HCT116 (cell line): Measurements from ENCODE around the gene EFCAB13. TPM values are rescaled to one million over a fixed set of nuclear protein-coding genes. Genes with fewer than 3 reads are reported as not detected.
"Not testable (repeated sequence)": the region's sequence is repeated elsewhere in the genome, so short reads cannot be mapped to it uniquely, and the experiment has no call there.

Experiments
- ATAC-seq: fragments of 200-7000 bp; cut with Tn5 transposase; 2 replicates; pipeline ENCODE4 v1.9.1; 2020; ENCODE audit warnings: mild to moderate bottlenecking, moderate library complexity
- BruUV-seq: library from RNA; stranded (reverse); fragments of 400-500 nt; replicated peaks from 2 replicates; lab custom pipeline; 2021; lab: Mats Ljungman, UMichigan
- CTCF ChIA-PET: fragments of 300-600 bp; sonication (Branson Sonifier 250); formaldehyde crosslinking; loops from one replicate; lab custom pipeline; 2021; ENCODE audit warnings: antibody characterized with exemption; lab: Charles Lee
- POLR2A ChIA-PET: fragments of 300-600, 350-600 bp; sonication (Branson Sonifier 250); formaldehyde crosslinking; loops from one replicate; lab custom pipeline; 2021; ENCODE audit warnings: antibody characterized with exemption; lab: Charles Lee
- RAD21 ChIA-PET, 2 experiments: fragments of 300-600 bp; sonication (Branson Sonifier 250); formaldehyde crosslinking; loops; one replicate each; lab custom pipeline; 2023; ENCODE audit warnings: low total read pairs in 2 of 2; ENCODE audit not compliant: uncharacterized antibody in 2 of 2, unreplicated experiment in 2 of 2, low non-redundant PET in 1 of 2; lab: Charles Lee
- DNase-seq: peaks from one replicate; pipeline ENCODE4 v3.0.0-alpha.2; 2010; ENCODE audit warnings: low read depth, low spot score
- H2AFZ ChIP-seq: fragments of 200-600 bp; shearing (Covaris generic), sonication (generic); 2 replicates; pipeline ENCODE4 v1.6.1; 2017; ENCODE audit warnings: low read depth, mixed run types, mixed read lengths, antibody characterized with exemption, low read length; ENCODE audit not compliant: poor library complexity, severe bottlenecking
- H3K27ac ChIP-seq: 2 replicates; pipeline ENCODE4 v1.5.1; 2012; ENCODE audit warnings: low read depth, low read length
- H3K27me3 ChIP-seq: fragments of 200-600 bp; sonication (generic); 2 replicates; pipeline ENCODE4 v1.6.1; 2016; ENCODE audit warnings: mixed run types, low read length, mixed read lengths; ENCODE audit not compliant: insufficient read depth
- H3K36me3 ChIP-seq, 2 experiments: fragments of 200-500 bp in 1 of 2; fragments of 200-600 bp in 1 of 2; sonication (Bioruptor generic) in 1 of 2; sonication (generic) in 1 of 2; 2 replicates each; pipeline versions ENCODE4 v1.5.1 to v1.6.1; 2014 to 2016; ENCODE audit warnings: low read length in 2 of 2, inconsistent platforms in 1 of 2, mixed read lengths in 1 of 2, mixed run types in 1 of 2; ENCODE audit not compliant: insufficient read depth in 2 of 2, control insufficient read depth in 1 of 2
- H3K4me1 ChIP-seq, 2 experiments: fragments of 200-600 bp in 1 of 2; sonication (generic) in 1 of 2; 2 replicates each; pipeline versions ENCODE4 v1.5.1 to v1.6.1; 2012 to 2017; ENCODE audit warnings: low read length in 2 of 2, inconsistent platforms in 1 of 2, mild to moderate bottlenecking in 1 of 2, mixed read lengths in 1 of 2, mixed run types in 1 of 2, moderate library complexity in 1 of 2; ENCODE audit not compliant: insufficient read depth in 2 of 2, control insufficient read depth in 1 of 2
- H3K4me2 ChIP-seq: fragments of 200-600 bp; sonication (generic); 2 replicates; pipeline ENCODE4 v1.6.1; 2017; ENCODE audit warnings: mixed run types, low read length, mixed read lengths
- H3K4me3 ChIP-seq, 2 experiments: fragments of 200-600 bp in 1 of 2; sonication (generic) in 1 of 2; replicated peaks in 1 of 2; 2 replicates each; pipeline ENCODE4 v1.5.1; 2011 to 2016; ENCODE audit warnings: low read length in 2 of 2, control low read depth in 1 of 2, low read depth in 1 of 2, mild to moderate bottlenecking in 1 of 2, mixed read lengths in 1 of 2, mixed run types in 1 of 2
- H3K79me2 ChIP-seq: fragments of 200-600 bp; sonication (generic); 2 replicates; pipeline ENCODE4 v1.6.1; 2017; ENCODE audit warnings: mild to moderate bottlenecking, mixed run types, low read length, moderate library complexity, mixed read lengths; ENCODE audit not compliant: insufficient read depth
- H3K9ac ChIP-seq: fragments of 200-600 bp; sonication (generic); 2 replicates; pipeline ENCODE4 v1.6.1; 2016; ENCODE audit warnings: low read length, mixed read lengths
- H3K9me2 ChIP-seq: fragments of 200-600 bp; sonication (generic), shearing (Covaris generic); 2 replicates; pipeline ENCODE4 v1.6.1; 2017; ENCODE audit warnings: mixed run types, mild to moderate bottlenecking, moderate library complexity; ENCODE audit not compliant: insufficient read depth
- H3K9me3 ChIP-seq, 2 experiments: fragments of 200-500 bp in 1 of 2; fragments of 200-600 bp in 1 of 2; sonication (Bioruptor generic) in 1 of 2; sonication (generic) in 1 of 2; 2 replicates each; pipeline ENCODE4 v1.6.1; 2014 to 2017; ENCODE audit warnings: low read length in 2 of 2, mixed read lengths in 2 of 2, inconsistent platforms in 1 of 2, low read depth in 1 of 2, mild to moderate bottlenecking in 1 of 2, mixed run types in 1 of 2, moderate library complexity in 1 of 2; ENCODE audit not compliant: control insufficient read depth in 1 of 2, insufficient read depth in 1 of 2
- H4K20me1 ChIP-seq: fragments of 200-600 bp; sonication (generic), shearing (Covaris generic); 2 replicates; pipeline ENCODE4 v1.6.1; 2017; ENCODE audit warnings: mixed run types, mild to moderate bottlenecking, moderate library complexity; ENCODE audit not compliant: insufficient read depth
- CEBPB ChIP-seq: IDR thresholded peaks from 2 replicates; pipeline ENCODE4 v1.6.1; 2012; ENCODE audit warnings: low read depth
- EGR1 ChIP-seq: IDR thresholded peaks from 2 replicates; pipeline ENCODE4 v1.6.1; 2012; ENCODE audit warnings: low read depth
- SIN3A ChIP-seq: IDR thresholded peaks from 2 replicates; pipeline ENCODE4 v1.6.1; 2012; ENCODE audit warnings: low read depth
- SRF ChIP-seq: IDR thresholded peaks from 2 replicates; pipeline ENCODE4 v1.6.1; 2012; ENCODE audit warnings: low read depth
- YY1 ChIP-seq: IDR thresholded peaks from 2 replicates; pipeline ENCODE4 v1.6.1; 2011; ENCODE audit warnings: low read length, low read depth, moderate library complexity, mild to moderate bottlenecking; ENCODE audit not compliant: insufficient replicate concordance; ENCODE audit errors: extremely low read depth
- intact Hi-C: fragments of 100-400 bp; cut with micrococcal nuclease; formaldehyde crosslinking; loops from 2 replicates; pipeline ENCODE4 v1.10.0; 2022
- total RNA-seq: library from RNA; stranded (reverse); gene quantifications from one replicate; pipeline ENCODE4 v1.2.1, GENCODE V29; 2021; ENCODE audit not compliant: unreplicated experiment

Gene EFCAB13
- total RNA-seq, 1 experiment from 2014 or later, result not detected

GRCh38 chr17:47465165-47465564 is 141.4 kb downstream of the EFCAB13 start:
- no peak for TF ChIP-seq EGR1
- no peak for TF ChIP-seq SIN3A
- TF ChIP-seq SRF, result no peak
- TF ChIP-seq YY1, result no peak
- TF ChIP-seq CEBPB, result no peak
- ATAC-seq (no peak), DNase-seq (no peak)
- Histone ChIP-seq H3K27me3 (no peaks in the 10 kb centered on the region), H4K20me1 (no peaks in the 10 kb centered on the region), H3K9me3 (no peaks in the 10 kb centered on the region), H3K4me2 (no peak overlapping the region), H3K27ac (no peak overlapping the region), H3K9me2 (no peaks in the 10 kb centered on the region), H3K36me3 (peaks cover 5 to 6% of the 10 kb centered on the region in 2 experiments), H3K4me1 (no peaks in the 10 kb centered on the region), H3K79me2 (no peaks in the 10 kb centered on the region), H3K4me3 (no peak overlapping the region), H2AFZ (no peak overlapping the region), H3K9ac (no peak overlapping the region)
- intact Hi-C loops, result no loop called here
- CTCF ChIA-PET, result no interaction called here
- POLR2A ChIA-PET, result no interaction called here
- BruUV-seq, result no TSS peak
- RAD21 ChIA-PET, result no interaction called here

GRCh38 chr17:47466976-47467375 is 143.2 kb downstream of the EFCAB13 start:
- H3K9me2 ChIP-seq, intact Hi-C loops, POLR2A ChIA-PET, ATAC-seq, H3K27ac ChIP-seq, H3K79me2 ChIP-seq, H3K4me1 ChIP-seq, H3K4me2 ChIP-seq, H2AFZ ChIP-seq, H3K4me3 ChIP-seq, H4K20me1 ChIP-seq, CTCF ChIA-PET, DNase-seq, H3K9me3 ChIP-seq, RAD21 ChIA-PET, H3K36me3 ChIP-seq, BruUV-seq, H3K27me3 ChIP-seq, H3K9ac ChIP-seq: not testable (repeated sequence)
